NCI-H446 treated with DMSO at 0.1 percent for 48 hours (cell line): ENCODE results near the gene TJP1.
"Not testable (repeated sequence)": the region's sequence is repeated elsewhere in the genome, so short reads cannot be mapped to it uniquely, and the experiment has no call there.

Experiments used
- DNase-seq: peaks from one replicate; lab custom pipeline; 2025; lab: John Stamatoyannopoulos, UW

The TJP1 gene

GRCh38 chr15:29753506-29753905, 68.8 kb downstream of the TJP1 start:
- DNase-seq: no peak

- no peak for DNase-seq
These were observed 71.5 kb downstream of the TJP1 start for GRCh38 chr15:29750754-29751153.

- DNase-seq: no peak
These were observed 72.7 kb downstream of the TJP1 start for GRCh38 chr15:29749365-29750086.

- peak; percentile 6 for DNase-seq
These were observed 74.3 kb downstream of the TJP1 start for GRCh38 chr15:29747837-29748417.

GRCh38 chr15:29743475-29743874, 78.8 kb downstream of the TJP1 start:
- DNase-seq: no peak

GRCh38 chr15:29740692-29741311, 81.5 kb downstream of the TJP1 start:
- no peak for DNase-seq

- no peak for DNase-seq
These were observed 85.6 kb downstream of the TJP1 start for GRCh38 chr15:29736744-29737020.

GRCh38 chr15:29736012-29736743, 86.1 kb downstream of the TJP1 start:
- no peak for DNase-seq

- DNase-seq: no peak
These were observed 87.2 kb downstream of the TJP1 start for GRCh38 chr15:29734917-29735572.

GRCh38 chr15:29731865-29732264, 90.4 kb downstream of the TJP1 start:
- no peak for DNase-seq

- DNase-seq: not testable (repeated sequence)
These were observed 91.8 kb downstream of the TJP1 start for GRCh38 chr15:29730471-29730870.

- no peak for DNase-seq
These were observed 93.8 kb downstream of the TJP1 start for GRCh38 chr15:29728418-29728817.

- DNase-seq: no peak
These were observed 94.4 kb downstream of the TJP1 start for GRCh38 chr15:29727871-29728270.

GRCh38 chr15:29726553-29726952, 95.7 kb downstream of the TJP1 start:
- DNase-seq: no peak

GRCh38 chr15:29724026-29724425, 98.2 kb downstream of the TJP1 start:
- DNase-seq: no peak

GRCh38 chr15:29713784-29714183, 108.5 kb downstream of the TJP1 start:
- DNase-seq: no peak

- DNase-seq: no peak
These were observed 110.0 kb downstream of the TJP1 start for GRCh38 chr15:29712149-29712885.

GRCh38 chr15:29711531-29711930, 110.7 kb downstream of the TJP1 start:
- no peak for DNase-seq

GRCh38 chr15:29708519-29708918, 113.7 kb downstream of the TJP1 start:
- no peak for DNase-seq

- DNase-seq: no peak
These were observed 117.2 kb downstream of the TJP1 start for GRCh38 chr15:29704950-29705597.

- no peak for DNase-seq
These were observed 121.1 kb downstream of the TJP1 start for GRCh38 chr15:29701151-29701550.
